ENCODE data around the gene DNAH2. TPM values are rescaled to one million over a fixed set of nuclear protein-coding genes. Genes with fewer than 3 reads are reported as not detected.

DNAH2 gene
- polyA plus RNA-seq, 2 of the 4 experiments (the other 2 are of a cell fraction), result 0.01 to 0.08 TPM

DNA sequence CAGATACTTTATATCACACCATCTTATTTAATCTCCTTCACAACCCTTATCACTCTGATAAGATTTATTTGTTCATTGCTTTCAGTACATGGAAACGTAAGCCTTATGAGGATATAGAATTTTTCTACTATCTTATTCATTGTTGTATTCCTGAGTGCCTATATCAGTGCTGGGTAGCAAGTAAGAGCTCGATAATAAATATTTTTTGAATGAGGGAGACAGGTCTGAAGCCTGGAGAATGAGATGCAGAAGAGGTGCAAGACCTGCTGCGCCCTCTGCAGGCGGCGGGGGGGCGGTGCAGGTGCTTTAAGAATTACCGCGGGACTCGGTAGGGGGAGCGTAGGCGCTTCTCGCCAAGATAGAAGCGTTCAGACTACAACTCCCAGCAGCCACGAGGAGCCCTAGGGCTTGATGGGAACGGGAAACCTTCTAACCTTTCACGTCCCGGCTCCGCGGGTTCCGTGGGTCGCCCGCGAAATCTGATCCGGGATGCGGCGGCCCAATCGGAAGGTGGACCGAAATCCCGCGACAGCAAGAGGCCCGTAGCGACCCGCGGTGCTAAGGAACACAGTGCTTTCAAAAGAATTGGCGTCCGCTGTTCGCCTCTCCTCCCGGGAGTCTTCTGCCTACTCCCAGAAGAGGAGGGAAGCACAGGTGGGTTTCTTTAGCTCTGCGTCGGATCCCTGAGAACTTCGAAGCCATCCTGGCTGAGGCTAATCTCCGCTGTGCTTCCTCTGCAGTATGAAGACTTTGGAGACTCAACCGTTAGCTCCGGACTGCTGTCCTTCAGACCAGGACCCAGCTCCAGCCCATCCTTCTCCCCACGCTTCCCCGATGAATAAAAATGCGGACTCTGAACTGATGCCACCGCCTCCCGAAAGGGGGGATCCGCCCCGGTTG is 29.4 kb upstream of the DNAH2 start, which contains the start of gene WRAP53:
Gene WRAP53 (plus strand): TSS at position 570 of the 900 bp plus-strand sequence. CDS start 172 bp downstream, at position 742.
- POLR2A ChIA-PET, result interaction anchor here (0.7 to 4.1 kb wide), 33 partner anchors 13 to 353 kb away, joined by 3 to 97 read pairs (median 7); partner anchors contain the start of genes ATP1B2, CD68, CNTROB and DNAH2
- WGBS (ENCODE audit: missing lambda C conversion rate), result 2% methylated on average over 45 of the region's 51 CpGs
- peak; percentile 79 for FAIRE-seq
- TF ChIP-seq FOSL2 (IDR thresholded peaks at IDR 0.05) (no peak), FOSL2 (CRISPR knock-in tag; IDR thresholded peaks at IDR 0.05) (no peak), JUN (IDR thresholded peaks at IDR 0.05) (peak in 1 of 2 experiments; percentile 78; a peak in 3 of 5 replicates), NPAS2 (CRISPR knock-in tag; IDR thresholded peaks at IDR 0.05; ENCODE audit: borderline replicate concordance) (no peak), EP300 (IDR thresholded peaks at IDR 0.05) (no peak), FOXS1 (CRISPR knock-in tag; IDR thresholded peaks at IDR 0.05) (no peak), EHMT2 (IDR thresholded peaks at IDR 0.05; ENCODE audit: low read depth) (no peak), RCOR1 (IDR thresholded peaks at IDR 0.05; ENCODE audit: low read depth, low read length) (no peak), ESRRA (IDR thresholded peaks at IDR 0.05; ENCODE audit: borderline replicate concordance, low read length) (no peak), RARB (CRISPR knock-in tag; IDR thresholded peaks at IDR 0.05) (no peak), POLR2A (IDR thresholded peaks at IDR 0.05; ENCODE audit: low read length) (peak; percentile 66), RFX5 (IDR thresholded peaks at IDR 0.05) (no peak), KDM1A (IDR thresholded peaks at IDR 0.05; ENCODE audit: low read depth) (no peak), CHD4 (IDR thresholded peaks at IDR 0.05; ENCODE audit: borderline replicate concordance) (no peak), HOXB13 (CRISPR knock-in tag; IDR thresholded peaks at IDR 0.05; ENCODE audit: low read depth) (no peak), TFCP2L1 (CRISPR knock-in tag; IDR thresholded peaks at IDR 0.05) (no peak), RNF2 (IDR thresholded peaks at IDR 0.05; ENCODE audit: borderline replicate concordance, low read depth) (no peak), JUNB (IDR thresholded peaks at IDR 0.05) (no peak), SREBF2 (IDR thresholded peaks at IDR 0.05) (no peak), ZFP36 (IDR thresholded peaks at IDR 0.05; ENCODE audit: borderline replicate concordance, partially characterized antibody) (no peak), SMC3 (IDR thresholded peaks at IDR 0.05) (peak; percentile 90), ZC3H11A (IDR thresholded peaks at IDR 0.05) (no peak), KDM5A (IDR thresholded peaks at IDR 0.05) (peak; percentile 72), HOXB5 (CRISPR knock-in tag; IDR thresholded peaks at IDR 0.05) (no peak), ZSCAN20 (CRISPR knock-in tag; IDR thresholded peaks at IDR 0.05) (no peak), BHLHE40 (IDR thresholded peaks at IDR 0.05; ENCODE audit: low read depth, low read length) (0 out of 2 replicates have a peak, but pooled peaks have one; percentile 13), CBX8 (IDR thresholded peaks at IDR 0.05) (no peak), HDAC2 (IDR thresholded peaks at IDR 0.05) (no peak), HEYL (CRISPR knock-in tag; IDR thresholded peaks at IDR 0.05) (no peak), GATA3 (IDR thresholded peaks at IDR 0.05; ENCODE audit: borderline replicate concordance) (0 out of 2 replicates have a peak, but pooled peaks have one; percentile 32), PHF8 (IDR thresholded peaks at IDR 0.05; ENCODE audit: borderline replicate concordance, low read depth) (peak; percentile 46; the same call in 1 of the 2 replicates), MAFK (IDR thresholded peaks at IDR 0.05; ENCODE audit: partially characterized antibody) (no peak), TP53 (CRISPR knock-in tag; IDR thresholded peaks at IDR 0.05) (no peak), CHD2 (IDR thresholded peaks at IDR 0.05; ENCODE audit: low read length, partially characterized antibody) (peak; percentile 80), ZNF302 (CRISPR knock-in tag; IDR thresholded peaks at IDR 0.05) (no peak), CBX2 (IDR thresholded peaks at IDR 0.05; ENCODE audit: borderline replicate concordance, low read depth) (no peak)
- TF ChIP-seq, protein P1, sequence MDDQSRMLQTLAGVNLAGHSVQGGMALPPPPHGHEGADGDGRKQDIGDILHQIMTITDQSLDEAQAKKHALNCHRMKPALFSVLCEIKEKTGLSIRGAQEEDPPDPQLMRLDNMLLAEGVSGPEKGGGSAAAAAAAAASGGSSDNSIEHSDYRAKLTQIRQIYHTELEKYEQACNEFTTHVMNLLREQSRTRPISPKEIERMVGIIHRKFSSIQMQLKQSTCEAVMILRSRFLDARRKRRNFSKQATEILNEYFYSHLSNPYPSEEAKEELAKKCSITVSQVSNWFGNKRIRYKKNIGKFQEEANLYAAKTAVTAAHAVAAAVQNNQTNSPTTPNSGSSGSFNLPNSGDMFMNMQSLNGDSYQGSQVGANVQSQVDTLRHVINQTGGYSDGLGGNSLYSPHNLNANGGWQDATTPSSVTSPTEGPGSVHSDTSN (IDR thresholded peaks at IDR 0.05), result no peak
- TF ChIP-seq, protein P2, sequence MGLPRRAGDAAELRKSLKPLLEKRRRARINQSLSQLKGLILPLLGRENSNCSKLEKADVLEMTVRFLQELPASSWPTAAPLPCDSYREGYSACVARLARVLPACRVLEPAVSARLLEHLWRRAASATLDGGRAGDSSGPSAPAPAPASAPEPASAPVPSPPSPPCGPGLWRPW (IDR thresholded peaks at IDR 0.05), result no peak
- TF ChIP-seq, protein P3, sequence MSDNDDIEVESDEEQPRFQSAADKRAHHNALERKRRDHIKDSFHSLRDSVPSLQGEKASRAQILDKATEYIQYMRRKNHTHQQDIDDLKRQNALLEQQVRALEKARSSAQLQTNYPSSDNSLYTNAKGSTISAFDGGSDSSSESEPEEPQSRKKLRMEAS (IDR thresholded peaks at IDR 0.05), result peak; percentile 87
- TF ChIP-seq, protein P4, sequence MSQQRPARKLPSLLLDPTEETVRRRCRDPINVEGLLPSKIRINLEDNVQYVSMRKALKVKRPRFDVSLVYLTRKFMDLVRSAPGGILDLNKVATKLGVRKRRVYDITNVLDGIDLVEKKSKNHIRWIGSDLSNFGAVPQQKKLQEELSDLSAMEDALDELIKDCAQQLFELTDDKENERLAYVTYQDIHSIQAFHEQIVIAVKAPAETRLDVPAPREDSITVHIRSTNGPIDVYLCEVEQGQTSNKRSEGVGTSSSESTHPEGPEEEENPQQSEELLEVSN (IDR thresholded peaks at IDR 0.05; ENCODE audit: borderline replicate concordance, low read depth), result no peak; the same call in 1 of the 2 replicates
- TF ChIP-seq, protein P5, sequence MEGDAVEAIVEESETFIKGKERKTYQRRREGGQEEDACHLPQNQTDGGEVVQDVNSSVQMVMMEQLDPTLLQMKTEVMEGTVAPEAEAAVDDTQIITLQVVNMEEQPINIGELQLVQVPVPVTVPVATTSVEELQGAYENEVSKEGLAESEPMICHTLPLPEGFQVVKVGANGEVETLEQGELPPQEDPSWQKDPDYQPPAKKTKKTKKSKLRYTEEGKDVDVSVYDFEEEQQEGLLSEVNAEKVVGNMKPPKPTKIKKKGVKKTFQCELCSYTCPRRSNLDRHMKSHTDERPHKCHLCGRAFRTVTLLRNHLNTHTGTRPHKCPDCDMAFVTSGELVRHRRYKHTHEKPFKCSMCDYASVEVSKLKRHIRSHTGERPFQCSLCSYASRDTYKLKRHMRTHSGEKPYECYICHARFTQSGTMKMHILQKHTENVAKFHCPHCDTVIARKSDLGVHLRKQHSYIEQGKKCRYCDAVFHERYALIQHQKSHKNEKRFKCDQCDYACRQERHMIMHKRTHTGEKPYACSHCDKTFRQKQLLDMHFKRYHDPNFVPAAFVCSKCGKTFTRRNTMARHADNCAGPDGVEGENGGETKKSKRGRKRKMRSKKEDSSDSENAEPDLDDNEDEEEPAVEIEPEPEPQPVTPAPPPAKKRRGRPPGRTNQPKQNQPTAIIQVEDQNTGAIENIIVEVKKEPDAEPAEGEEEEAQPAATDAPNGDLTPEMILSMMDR (IDR thresholded peaks at IDR 0.05), result peak; percentile 99

More for the DNA sequence above, 29.4 kb upstream of the DNAH2 start, which contains the start of gene WRAP53:
- Histone ChIP-seq H3K27ac (peak within 1 kb of the TSS; percentile 94 to 95), H3K4me3 (peak within 1 kb of the TSS; percentile 77), H3K4me2 (peak within 1 kb of the TSS; percentile 93), H3K9me3 (no peaks in the 10 kb centered on the region), H3K4me1 (peaks cover 23% of the 10 kb centered on the region)
- CTCF ChIA-PET, result interaction anchor here (0.6 to 10.0 kb wide), 62 partner anchors 13 to 471 kb away, joined by 3 to 191 read pairs (median 5); partner anchors contain the start of genes ATP1B2, CD68, DNAH2 and EFNB3
- DNase-seq (ENCODE audit: low read depth in 1 of 2, low spot score in 1 of 2), result peak; percentile 98 to 99
- peak; percentile 85 to 91 for ATAC-seq

Data from A549 (cell line).